ENCODE results near the gene RORC.

The RORC gene

GRCh38 chr1:151825751-151826660 is 5.6 kb downstream of the RORC start:
- peak; percentile 51 for DNase-seq

GRCh38 chr1:151825204-151825603 is 6.4 kb downstream of the RORC start:
- DNase-seq: no peak

DNA sequence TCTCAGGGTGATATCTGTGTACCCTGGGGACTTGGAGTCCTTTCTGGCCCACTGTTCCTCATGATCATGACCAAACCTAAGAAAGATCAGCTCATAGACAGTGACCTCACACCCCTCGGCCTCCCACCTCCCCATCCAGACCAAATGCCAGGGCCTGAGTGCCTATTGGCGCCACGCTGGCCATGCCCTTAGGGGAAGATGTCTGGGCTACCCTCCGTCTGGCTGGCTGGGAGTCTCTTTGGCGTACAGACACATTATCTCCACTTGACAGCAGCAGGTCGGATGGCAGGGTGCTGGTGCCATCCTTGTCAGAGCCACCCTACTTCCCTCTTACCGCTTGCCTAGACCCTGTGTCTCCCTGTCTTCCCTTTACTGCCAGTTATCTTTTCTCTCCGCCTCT is 8.4 kb downstream of the RORC start:
- DNase-seq: no peak

DNA sequence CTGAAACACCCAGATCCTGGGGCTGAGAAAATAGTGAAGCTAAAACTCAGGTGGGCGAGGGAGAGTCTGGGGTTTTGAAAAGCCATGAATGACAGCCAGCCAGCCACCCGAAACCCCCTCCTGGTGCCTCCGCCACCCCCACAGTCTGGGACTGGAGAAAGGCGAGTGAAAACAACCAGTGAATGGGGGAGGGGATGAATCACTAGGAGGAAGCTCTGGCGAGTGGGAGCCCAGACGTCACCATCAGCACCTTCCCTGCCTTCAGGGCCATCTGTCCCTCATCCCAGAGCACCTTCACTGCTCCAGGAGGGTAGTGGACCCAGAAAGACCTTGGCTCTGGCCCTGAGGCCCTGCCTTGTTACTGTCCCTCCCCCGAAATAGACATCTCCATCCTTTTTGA is 9.2 kb downstream of the RORC start:
- no peak for DNase-seq

GRCh38 chr1:151820940-151821339 is 10.7 kb downstream of the RORC start:
- no peak for DNase-seq

- DNase-seq: no peak
These were observed 11.5 kb downstream of the RORC start for GRCh38 chr1:151819976-151820623.

DNA sequence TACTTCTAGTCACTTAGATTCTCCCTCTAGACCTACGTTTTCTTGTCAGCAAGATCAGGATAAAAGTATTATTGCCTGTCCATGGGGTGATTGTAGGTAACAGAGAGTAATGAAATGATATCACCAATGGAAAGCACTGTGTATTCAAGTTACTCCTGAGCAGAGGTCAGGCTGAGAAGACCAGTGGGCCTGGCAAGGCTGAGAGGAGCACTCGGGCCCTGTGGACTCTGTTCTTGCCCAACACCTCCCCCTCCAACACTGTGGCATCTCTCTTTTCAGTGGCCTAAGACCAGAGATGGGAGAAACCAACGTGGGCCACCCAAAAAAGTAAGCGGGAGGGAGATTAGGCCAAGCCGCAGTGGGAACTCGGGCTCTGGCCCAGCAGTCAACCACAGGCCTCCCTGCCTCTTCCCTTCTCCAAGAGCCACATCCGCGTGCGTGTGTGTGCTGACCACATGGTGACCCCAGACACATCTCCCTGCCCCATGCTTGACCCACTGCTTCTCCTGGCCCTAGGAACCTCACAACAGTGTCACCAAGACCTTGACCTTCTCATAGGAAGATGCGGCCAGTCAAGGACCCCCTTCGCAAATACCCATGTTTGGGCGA is 12.3 kb downstream of the RORC start:
- no peak for DNase-seq

- DNase-seq: no peak
These were observed 14.3 kb downstream of the RORC start for GRCh38 chr1:151817353-151817730.

DNA sequence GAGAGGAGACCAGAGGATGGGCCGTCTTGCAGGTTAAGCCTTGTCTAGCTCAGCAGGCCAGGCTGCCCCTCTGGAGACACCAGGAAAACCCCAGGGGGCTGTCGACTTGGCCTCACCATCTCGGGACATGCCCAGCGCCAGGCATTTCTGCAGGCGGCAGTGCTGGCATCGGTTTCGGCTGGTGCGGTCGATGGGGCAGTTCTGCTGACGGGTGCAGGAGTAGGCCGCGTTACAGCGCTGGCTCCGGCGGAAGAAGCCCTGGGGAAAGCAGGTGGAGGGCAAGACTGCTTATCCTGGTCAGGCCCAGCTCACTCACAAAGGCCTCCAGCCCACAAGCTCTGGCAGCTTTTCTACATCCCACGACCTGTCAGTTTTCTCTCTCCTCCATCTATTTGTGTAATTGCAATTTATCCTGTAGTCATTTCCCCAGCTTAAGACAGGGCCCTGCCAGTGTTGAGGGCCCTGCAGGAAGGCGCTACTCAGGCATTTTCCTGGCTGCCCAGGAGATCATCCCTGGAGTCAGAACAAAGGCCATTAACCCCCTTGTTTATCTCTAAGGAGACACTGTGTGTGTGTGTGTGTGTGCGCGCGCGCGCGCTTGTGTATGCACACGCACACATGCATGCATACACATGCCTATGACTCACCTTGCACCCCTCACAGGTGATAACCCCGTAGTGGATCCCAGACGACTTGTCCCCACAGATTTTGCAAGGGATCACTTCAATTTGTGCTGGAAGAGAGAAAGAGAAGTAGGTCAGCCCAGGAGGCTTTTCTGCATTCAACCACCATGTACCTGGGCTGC is 14.9 kb downstream of the RORC start:
- no peak for DNase-seq

GRCh38 chr1:151815716-151816327 is 15.8 kb downstream of the RORC start:
- DNase-seq: no peak

- DNase-seq: no peak
These were observed 16.5 kb downstream of the RORC start for GRCh38 chr1:151814971-151815545.

- no peak for DNase-seq
These were observed 17.2 kb downstream of the RORC start for GRCh38 chr1:151814426-151814825.

DNA sequence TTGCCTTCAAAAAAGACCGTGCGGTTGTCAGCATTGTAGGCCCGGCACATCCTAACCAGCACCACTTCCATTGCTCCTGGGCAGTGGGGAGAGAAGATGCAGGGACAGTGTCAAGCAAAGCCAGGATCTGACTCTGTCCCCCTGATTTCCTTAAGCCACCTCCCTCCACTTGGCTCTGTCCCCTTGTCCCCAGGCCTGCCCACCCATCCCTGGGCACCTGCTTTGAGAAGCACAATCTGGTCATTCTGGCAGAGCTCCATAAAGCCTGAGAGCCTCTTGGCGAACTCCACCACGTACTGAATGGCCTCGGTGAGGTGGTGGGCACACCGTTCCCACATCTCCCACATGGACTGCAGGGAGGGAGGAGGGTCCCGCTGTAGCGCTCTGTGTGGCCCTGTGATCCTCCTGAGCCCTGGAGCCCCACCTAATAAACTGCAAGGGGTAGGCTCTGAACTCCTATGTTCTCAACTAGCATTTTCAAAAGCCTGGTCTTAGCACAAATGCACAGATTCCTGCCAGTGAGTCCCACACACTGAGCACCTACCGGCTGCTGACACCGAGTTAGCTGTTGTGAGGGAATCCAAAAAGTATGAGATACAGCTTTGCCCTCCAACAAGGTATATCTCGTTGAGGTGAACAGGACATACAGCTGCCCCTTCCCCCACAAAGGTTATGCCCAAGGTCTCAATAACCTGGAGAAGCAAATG is 18.2 kb downstream of the RORC start:
- DNase-seq: no peak

- DNase-seq: no peak
These were observed 20.4 kb downstream of the RORC start for GRCh38 chr1:151811181-151811580.

GRCh38 chr1:151809985-151810556 is 21.5 kb downstream of the RORC start:
- DNase-seq: no peak

- no peak for DNase-seq
These were observed 22.2 kb downstream of the RORC start for GRCh38 chr1:151809290-151809984.

DNA sequence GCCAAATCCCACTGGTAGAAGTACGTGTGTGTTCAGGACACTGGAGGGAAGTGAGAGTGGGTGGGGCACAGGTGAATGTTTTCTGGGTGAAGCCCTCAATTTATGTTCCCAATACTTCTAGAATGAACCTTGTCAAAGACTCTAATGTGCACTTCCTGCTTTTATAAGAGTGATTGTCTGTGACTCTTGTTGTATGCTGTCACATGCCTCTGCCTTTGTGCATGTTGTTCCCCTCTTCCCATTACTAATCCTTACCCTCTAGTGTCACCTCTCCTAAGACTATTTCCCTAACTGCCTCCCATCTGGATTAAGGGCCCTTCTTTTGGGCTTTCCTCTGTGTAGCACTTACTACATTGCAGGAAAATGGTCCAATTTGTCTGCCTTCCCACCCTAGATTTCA is 23.8 kb downstream of the RORC start:
- no peak for DNase-seq

DNA sequence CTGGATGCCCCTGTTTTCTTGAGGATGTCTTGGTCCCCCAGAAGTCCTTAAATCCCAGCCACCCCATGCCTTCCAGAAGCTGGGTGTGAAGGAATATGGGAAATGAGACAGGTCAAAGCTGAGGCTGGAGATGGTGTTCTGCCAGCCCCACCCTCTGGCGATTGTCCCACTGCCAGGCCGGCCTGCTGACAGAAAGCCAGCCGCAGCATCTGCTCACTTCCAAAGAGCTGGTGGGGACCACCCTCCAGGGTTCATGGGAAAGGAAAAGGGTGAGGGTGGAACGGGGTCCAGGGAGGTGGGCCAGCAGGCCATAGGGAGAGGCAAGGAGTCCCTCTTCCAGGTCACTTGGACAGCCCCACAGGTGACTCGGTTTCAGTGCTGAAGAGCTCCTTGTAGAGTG is 24.5 kb downstream of the RORC start:
- no peak for DNase-seq

- no peak for DNase-seq
These were observed 25.4 kb downstream of the RORC start for GRCh38 chr1:151806170-151806569.

GRCh38 chr1:151805066-151805820 is 26.4 kb downstream of the RORC start, which contains the start of gene LINGO4:
LINGO4 (minus strand) TSS chr1:151805419; CDS start chr1:151802704, 2,715 bp downstream.
- DNase-seq: no peak
